22Rv1 (cell line): Measurements from ENCODE around the gene VPS29.

Experiments
- ZFX ChIP-seq: fragments of 450-650 bp; IDR thresholded peaks from 2 replicates; pipeline ENCODE4 v1.6.1; 2017; ENCODE audit warnings: antibody characterized with exemption, borderline replicate concordance
- TF ChIP-seq, protein P1 (sequence below): fragments of 450-650 bp; IDR thresholded peaks from 2 replicates; pipeline ENCODE4 v1.5.1; 2017; ENCODE audit warnings: mild to moderate bottlenecking

DNA sequence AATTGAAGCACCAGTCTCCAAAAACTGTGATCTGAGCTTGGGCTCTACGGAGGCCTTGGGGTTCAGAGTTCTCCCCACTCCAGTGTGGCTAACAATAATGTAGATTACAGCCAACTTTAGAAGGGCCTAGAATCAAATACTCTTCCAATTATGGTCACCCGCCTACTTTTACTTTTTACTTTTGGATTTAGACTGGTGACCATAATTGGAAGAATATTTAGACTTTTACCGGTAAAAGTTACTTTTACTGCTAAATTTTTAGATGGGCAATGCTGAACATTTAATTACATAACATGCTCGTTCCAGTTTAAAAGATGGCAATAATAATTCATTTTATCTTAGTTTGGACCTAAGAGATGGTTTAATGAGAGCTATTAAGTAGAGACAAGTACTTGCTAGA lies 42.1 kb upstream of the VPS29 start:
- TF ChIP-seq, protein P1, sequence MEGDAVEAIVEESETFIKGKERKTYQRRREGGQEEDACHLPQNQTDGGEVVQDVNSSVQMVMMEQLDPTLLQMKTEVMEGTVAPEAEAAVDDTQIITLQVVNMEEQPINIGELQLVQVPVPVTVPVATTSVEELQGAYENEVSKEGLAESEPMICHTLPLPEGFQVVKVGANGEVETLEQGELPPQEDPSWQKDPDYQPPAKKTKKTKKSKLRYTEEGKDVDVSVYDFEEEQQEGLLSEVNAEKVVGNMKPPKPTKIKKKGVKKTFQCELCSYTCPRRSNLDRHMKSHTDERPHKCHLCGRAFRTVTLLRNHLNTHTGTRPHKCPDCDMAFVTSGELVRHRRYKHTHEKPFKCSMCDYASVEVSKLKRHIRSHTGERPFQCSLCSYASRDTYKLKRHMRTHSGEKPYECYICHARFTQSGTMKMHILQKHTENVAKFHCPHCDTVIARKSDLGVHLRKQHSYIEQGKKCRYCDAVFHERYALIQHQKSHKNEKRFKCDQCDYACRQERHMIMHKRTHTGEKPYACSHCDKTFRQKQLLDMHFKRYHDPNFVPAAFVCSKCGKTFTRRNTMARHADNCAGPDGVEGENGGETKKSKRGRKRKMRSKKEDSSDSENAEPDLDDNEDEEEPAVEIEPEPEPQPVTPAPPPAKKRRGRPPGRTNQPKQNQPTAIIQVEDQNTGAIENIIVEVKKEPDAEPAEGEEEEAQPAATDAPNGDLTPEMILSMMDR = no peak
- TF ChIP-seq ZFX = no peak
